SK-N-SH (cell line): ENCODE results near the gene ESD. TPM values are rescaled to one million over a fixed set of nuclear protein-coding genes. Genes with fewer than 3 reads are reported as not detected.

Experiments
- CTCF ChIA-PET: fragments of 300-600, 350-600 bp; formaldehyde crosslinking; extraction: SDS; loops from one replicate; lab custom pipeline; 2021; lab: Yijun Ruan, JAX
- POLR2A ChIA-PET: fragments of 350-600 bp; sonication (Branson Sonifier 250); formaldehyde crosslinking; extraction: SDS; loops from one replicate; lab custom pipeline; 2020; ENCODE audit warnings: antibody characterized with exemption, inconsistent platforms; lab: Yijun Ruan, JAX
- DNase-seq: peaks from one replicate; pipeline ENCODE4 v3.0.0; 2012
- H2AFZ ChIP-seq: fragments of 200-600 bp; sonication (generic); 2 replicates; pipeline ENCODE4 v1.8.1; 2016; ENCODE audit warnings: antibody characterized with exemption, mild to moderate bottlenecking, low read depth
- H3F3A ChIP-seq: fragments of 200-600 bp; sonication (generic); replicated peaks from 2 replicates; pipeline ENCODE3; 2016; ENCODE audit warnings: antibody characterized with exemption, mild to moderate bottlenecking; ENCODE audit not compliant: insufficient read depth
- H3K27ac ChIP-seq, 2 experiments: fragments of 200-500 bp in 1 of 2; fragments of 200-600 bp in 1 of 2; sonication (Bioruptor generic) in 1 of 2; sonication (generic), shearing (Covaris generic) in 1 of 2; 2 replicates each; pipeline versions ENCODE4 v1.5.1 to v1.6.1; 2014 to 2016; ENCODE audit warnings: low read depth in 2 of 2, inconsistent platforms in 1 of 2, low read length in 1 of 2, mild to moderate bottlenecking in 1 of 2, mixed read lengths in 1 of 2
- H3K27me3 ChIP-seq: fragments of 200-600 bp; sonication (generic), shearing (Covaris generic); 2 replicates; pipeline ENCODE4 v1.6.1; 2016; ENCODE audit warnings: mixed run types; ENCODE audit not compliant: insufficient read depth
- H3K36me3 ChIP-seq, 2 experiments: fragments of 200-500 bp in 1 of 2; fragments of 200-600 bp in 1 of 2; sonication (Bioruptor generic) in 1 of 2; sonication (generic) in 1 of 2; replicated peaks in 1 of 2; 2 replicates each; pipeline versions ENCODE3 to v1.5.1; 2014 to 2016; ENCODE audit warnings: low read length in 1 of 2, mild to moderate bottlenecking in 1 of 2; ENCODE audit not compliant: insufficient read depth in 2 of 2, control insufficient read depth in 1 of 2
- H3K4me1 ChIP-seq, 2 experiments: fragments of 200-500 bp in 1 of 2; fragments of 200-600 bp in 1 of 2; sonication (Bioruptor generic) in 1 of 2; sonication (generic), shearing (Covaris generic) in 1 of 2; 2 replicates each; pipeline versions ENCODE4 v1.5.1 to v1.6.1; 2014 to 2016; ENCODE audit warnings: low read depth in 1 of 2, low read length in 1 of 2, mixed run types in 1 of 2; ENCODE audit not compliant: insufficient read depth in 2 of 2, control insufficient read depth in 1 of 2
- H3K4me2 ChIP-seq: fragments of 200-600 bp; sonication (generic), shearing (Covaris generic); 2 replicates; pipeline ENCODE4 v1.6.1; 2017; ENCODE audit warnings: mixed run types
- H3K4me3 ChIP-seq, 2 experiments: fragments of 200-500 bp in 1 of 2; fragments of 200-600 bp in 1 of 2; sonication (Bioruptor generic) in 1 of 2; sonication (generic), shearing (Covaris generic) in 1 of 2; 2 replicates each; pipeline versions ENCODE4 v1.5.1 to v1.8.1; 2014 to 2016; ENCODE audit warnings: low read depth in 2 of 2, inconsistent platforms in 1 of 2, low read length in 1 of 2, mild to moderate bottlenecking in 1 of 2, mixed read lengths in 1 of 2, moderate library complexity in 1 of 2
- H3K79me2 ChIP-seq: fragments of 200-600 bp; sonication (generic); 2 replicates; pipeline ENCODE4 v1.8.1; 2017; ENCODE audit warnings: mild to moderate bottlenecking; ENCODE audit not compliant: insufficient read depth
- H3K9ac ChIP-seq: fragments of 200-600 bp; sonication (generic); 2 replicates; pipeline ENCODE4 v1.6.1; 2017; ENCODE audit warnings: mixed run types
- H3K9me2 ChIP-seq: fragments of 200-600 bp; sonication (generic); 2 replicates; pipeline ENCODE4 v1.6.1; 2017; ENCODE audit warnings: mixed run types
- H3K9me3 ChIP-seq: fragments of 200-600 bp; sonication (generic); 2 replicates; pipeline ENCODE4 v1.6.1; 2017; ENCODE audit warnings: mixed run types, mild to moderate bottlenecking, moderate library complexity
- H4K20me1 ChIP-seq: fragments of 200-600 bp; sonication (generic); 2 replicates; pipeline ENCODE4 v1.6.1; 2017; ENCODE audit warnings: mild to moderate bottlenecking, mixed run types; ENCODE audit not compliant: insufficient read depth
- CHD2 ChIP-seq: fragments of 150-350 bp; IDR thresholded peaks from 2 replicates; pipeline ENCODE4 v1.6.1; 2018; ENCODE audit warnings: low read length; ENCODE audit not compliant: partially characterized antibody
- ELF1 ChIP-seq: IDR thresholded peaks from 2 replicates; pipeline ENCODE4 v1.4.0; 2012
- EP300 ChIP-seq, 2 experiments: IDR thresholded peaks; 2 replicates each; pipeline versions ENCODE4 v1.4.0 to v1.6.1; 2012; ENCODE audit warnings: borderline replicate concordance in 1 of 2, low read depth in 1 of 2, low read length in 1 of 2
- GABPA ChIP-seq: IDR thresholded peaks from 2 replicates; pipeline ENCODE4 v1.4.0; 2012; ENCODE audit warnings: low read depth, mild to moderate bottlenecking
- GATA2 ChIP-seq: sonication (generic); formaldehyde crosslinking; IDR thresholded peaks from 2 replicates; pipeline ENCODE4 v1.5.0; 2020; ENCODE audit warnings: mild to moderate bottlenecking, missing genetic modification reagents
- MAX ChIP-seq: IDR thresholded peaks from 2 replicates; pipeline ENCODE4 v1.4.0; 2012; ENCODE audit warnings: low read depth
- NFIC ChIP-seq: IDR thresholded peaks from 2 replicates; pipeline ENCODE4 v1.4.0; 2012; ENCODE audit warnings: borderline replicate concordance
- REST ChIP-seq: IDR thresholded peaks from 2 replicates; pipeline ENCODE4 v1.6.1; 2012; ENCODE audit warnings: mild to moderate bottlenecking, low read depth, low read length, moderate library complexity
- SIN3A ChIP-seq: IDR thresholded peaks from 2 replicates; pipeline ENCODE4 v1.6.1; 2012; ENCODE audit warnings: low read depth, mild to moderate bottlenecking, low read length, moderate library complexity, borderline replicate concordance
- TAF1 ChIP-seq: IDR thresholded peaks from 2 replicates; pipeline ENCODE4 v1.6.1; 2012; ENCODE audit warnings: low read depth, mild to moderate bottlenecking, low read length, moderate library complexity, borderline replicate concordance
- ZBTB33 ChIP-seq: IDR thresholded peaks from 2 replicates; pipeline ENCODE4 v1.4.0; 2012; ENCODE audit warnings: low read depth, borderline replicate concordance
- WGBS: methylation state at CpG from one replicate; pipeline ENCODE4 v1.1.6; 2017; ENCODE audit warnings: low lambda C conversion rate; 5-methylcytosine and 5-hydroxymethylcytosine counted together
- polyA plus RNA-seq, 3 experiments: library from polyadenylated mRNA; depleted of rRNA; stranded (reverse); fragments of >200 nt; gene quantifications; 2 replicates each; pipeline ENCODE4 v1.2.3, GENCODE V29; 2012

Gene ESD
- polyA plus RNA-seq, 1 of the 3 experiments (the other 2 are of a cell fraction): 80.9 TPM

- H3K4me2 ChIP-seq: no peak overlapping the region
- H2AFZ ChIP-seq: no peak overlapping the region
- no peaks in the 10 kb centered on the region for H3K27me3 ChIP-seq
- H3K27ac ChIP-seq: no peak overlapping the region
- POLR2A ChIA-PET: no interaction called here
- H3K9ac ChIP-seq: no peak overlapping the region
- H3K9me2 ChIP-seq: no peaks in the 10 kb centered on the region
- DNase-seq: no peak
- no peaks in the 10 kb centered on the region for H3K79me2 ChIP-seq
- H4K20me1 ChIP-seq: no peaks in the 10 kb centered on the region
- peaks cover 0 to 9% of the 10 kb centered on the region in 2 experiments; a peak in 2 of 4 replicates for H3K4me1 ChIP-seq
- CTCF ChIA-PET: interaction anchor here (1.0 to 1.3 kb wide), 3 partner anchors 15 to 576 kb away, joined by 3 to 6 read pairs (median 3); no protein-coding TSS in a partner anchor
- 88% methylated on average over 2 of the region's 2 CpGs for WGBS
- H3K36me3 ChIP-seq: peaks cover 42 to 49% of the 10 kb centered on the region in 2 experiments
- no peak overlapping the region for H3K4me3 ChIP-seq
- H3F3A ChIP-seq: no peaks in the 10 kb centered on the region
- no peaks in the 10 kb centered on the region for H3K9me3 ChIP-seq
- TF ChIP-seq MAX: no peak
- no peak for TF ChIP-seq ELF1
- no peak for TF ChIP-seq NFIC
- TF ChIP-seq GABPA: no peak
- TF ChIP-seq ZBTB33: no peak
- TF ChIP-seq REST: no peak
- no peak for TF ChIP-seq TAF1
- no peak for TF ChIP-seq SIN3A
Observed at GRCh38 chr13:46736541-46737310, 60.2 kb downstream of the ESD start.

- ChIA-PET POLR2A (interaction anchor here (0.6 to 0.7 kb wide), 2 partner anchors 45 to 1797 kb away, joined by 4 to 5 read pairs; no protein-coding TSS in a partner anchor), CTCF (interaction anchor here (0.6 to 1.9 kb wide), 5 partner anchors 14 to 245 kb away, joined by 3 to 6 read pairs (median 3); no protein-coding TSS in a partner anchor)
- Histone ChIP-seq H3K79me2 (no peaks in the 10 kb centered on the region), H3K9ac (no peak overlapping the region), H3K4me2 (no peak overlapping the region), H3K4me1 (peaks cover 0 to 9% of the 10 kb centered on the region in 2 experiments; a peak in 2 of 4 replicates), H3K27ac (peak overlapping the region in 1 of 2 experiments; percentile 53; a peak in 2 of 4 replicates), H3K9me2 (no peaks in the 10 kb centered on the region), H3K4me3 (no peak overlapping the region), H3K36me3 (peaks cover 42 to 48% of the 10 kb centered on the region in 2 experiments), H3F3A (no peaks in the 10 kb centered on the region), H4K20me1 (no peaks in the 10 kb centered on the region), H3K9me3 (no peaks in the 10 kb centered on the region), H3K27me3 (no peaks in the 10 kb centered on the region), H2AFZ (no peak overlapping the region)
- 71% methylated on average over 3 of the region's 3 CpGs for WGBS
- DNase-seq: peak; percentile 32
- TF ChIP-seq GATA2 (CRISPR knock-in tag) (peak; percentile 64; the same call in 1 of the 2 replicates), EP300 (IDR thresholded peaks at IDR 0.05; ENCODE audit: borderline replicate concordance in 1 of 2, low read depth in 1 of 2, low read length in 1 of 2) (peak in 1 of 2 experiments; percentile 65; a peak in 2 of 4 replicates), NFIC (no peak), CHD2 (peak; percentile 15)
Observed at GRCh38 chr13:46735425-46735824, 61.5 kb downstream of the ESD start.
